ENCODE measurements around the gene RELB.

The RELB gene

GRCh38 chr19:44992336-44993163, 8.7 kb upstream of the RELB start:
- peaks cover 55% of the 10 kb centered on the region for H3K36me3 ChIP-seq (ENCODE audit: insufficient read depth, low read length)
- H3K9ac ChIP-seq (ENCODE audit: low read depth, low read length), result no peak overlapping the region
- TF ChIP-seq CTCF (IDR thresholded peaks at IDR 0.05; ENCODE audit: borderline replicate concordance, extremely low read depth, low read length, poor library complexity, severe bottlenecking) (no peak), EZH2 (IDR thresholded peaks at IDR 0.05; ENCODE audit: borderline replicate concordance, low read depth, low read length, severe bottlenecking) (no peak)
- H3K9me3 ChIP-seq (ENCODE audit: insufficient read depth, low read length, severe bottlenecking), result no peaks in the 10 kb centered on the region
- peaks cover 4% of the 10 kb centered on the region; the same call in 1 of the 2 replicates for H4K20me1 ChIP-seq (ENCODE audit: insufficient read depth, low read length)
- no peak for DNase-seq
- ATAC-seq (ENCODE audit: insufficient read depth, low read depth), result no peak
- no peaks in the 10 kb centered on the region for H3K27me3 ChIP-seq (ENCODE audit: insufficient read depth, low read length, poor library complexity)
- H3K4me1 ChIP-seq (ENCODE audit: insufficient read depth, low read length), result no peaks in the 10 kb centered on the region
- H3K4me2 ChIP-seq (ENCODE audit: insufficient read depth, low read length), result no peak overlapping the region
- no peak overlapping the region for H3K4me3 ChIP-seq (ENCODE audit: low read depth in 1 of 2, low read length in 2 of 2)
- no peak overlapping the region for H2AFZ ChIP-seq (ENCODE audit: low read depth, low read length)
- H3K79me2 ChIP-seq (ENCODE audit: insufficient read depth, low read length), result no peaks in the 10 kb centered on the region
- no peak overlapping the region for H3K27ac ChIP-seq (ENCODE audit: low read length)

- no peak for ATAC-seq (ENCODE audit: insufficient read depth, low read depth)
- no peak overlapping the region for H3K9ac ChIP-seq (ENCODE audit: low read depth, low read length)
- peaks cover 6% of the 10 kb centered on the region; the same call in 1 of the 2 replicates for H4K20me1 ChIP-seq (ENCODE audit: insufficient read depth, low read length)
- H3K27ac ChIP-seq (ENCODE audit: low read length), result no peak overlapping the region
- no peaks in the 10 kb centered on the region for H3K79me2 ChIP-seq (ENCODE audit: insufficient read depth, low read length)
- H3K36me3 ChIP-seq (ENCODE audit: insufficient read depth, low read length), result peaks cover 45% of the 10 kb centered on the region
- no peak overlapping the region for H3K4me3 ChIP-seq (ENCODE audit: low read depth in 1 of 2, low read length in 2 of 2)
- H3K4me1 ChIP-seq (ENCODE audit: insufficient read depth, low read length), result no peaks in the 10 kb centered on the region
- DNase-seq, result no peak
- no peak overlapping the region for H3K4me2 ChIP-seq (ENCODE audit: insufficient read depth, low read length)
- TF ChIP-seq CTCF (IDR thresholded peaks at IDR 0.05; ENCODE audit: borderline replicate concordance, extremely low read depth, low read length, poor library complexity, severe bottlenecking) (no peak), EZH2 (IDR thresholded peaks at IDR 0.05; ENCODE audit: borderline replicate concordance, low read depth, low read length, severe bottlenecking) (no peak)
- H2AFZ ChIP-seq (ENCODE audit: low read depth, low read length), result no peak overlapping the region
- H3K9me3 ChIP-seq (ENCODE audit: insufficient read depth, low read length, severe bottlenecking), result no peaks in the 10 kb centered on the region
- no peaks in the 10 kb centered on the region for H3K27me3 ChIP-seq (ENCODE audit: insufficient read depth, low read length, poor library complexity)
These were observed 7.7 kb upstream of the RELB start for GRCh38 chr19:44993526-44993925.

GRCh38 chr19:44993926-44994537, 7.2 kb upstream of the RELB start:
- DNase-seq (no peak), ATAC-seq (ENCODE audit: insufficient read depth, low read depth) (no peak)
- Histone ChIP-seq H3K4me3 (ENCODE audit: low read depth in 1 of 2, low read length in 2 of 2) (no peak overlapping the region), H3K4me2 (ENCODE audit: insufficient read depth, low read length) (no peak overlapping the region), H3K9ac (ENCODE audit: low read depth, low read length) (no peak overlapping the region), H3K27me3 (ENCODE audit: insufficient read depth, low read length, poor library complexity) (no peaks in the 10 kb centered on the region), H3K36me3 (ENCODE audit: insufficient read depth, low read length) (peaks cover 40% of the 10 kb centered on the region), H3K4me1 (ENCODE audit: insufficient read depth, low read length) (no peaks in the 10 kb centered on the region), H3K9me3 (ENCODE audit: insufficient read depth, low read length, severe bottlenecking) (no peaks in the 10 kb centered on the region), H4K20me1 (ENCODE audit: insufficient read depth, low read length) (peaks cover 6% of the 10 kb centered on the region; the same call in 1 of the 2 replicates), H2AFZ (ENCODE audit: low read depth, low read length) (no peak overlapping the region), H3K79me2 (ENCODE audit: insufficient read depth, low read length) (no peaks in the 10 kb centered on the region), H3K27ac (ENCODE audit: low read length) (no peak overlapping the region)
- TF ChIP-seq CTCF (IDR thresholded peaks at IDR 0.05; ENCODE audit: borderline replicate concordance, extremely low read depth, low read length, poor library complexity, severe bottlenecking), result no peak
- no peak for TF ChIP-seq EZH2 (IDR thresholded peaks at IDR 0.05; ENCODE audit: borderline replicate concordance, low read depth, low read length, severe bottlenecking)
